Renal cortical epithelial cell (primary cell): ENCODE data around the gene SERPINA4. TPM values are rescaled to one million over a fixed set of nuclear protein-coding genes. Genes with fewer than 3 reads are reported as not detected.
A peak's percentile ranks its signal among the peaks of the same experiment; 100 is the strongest.
"Not testable (repeated sequence)": the region's sequence is repeated elsewhere in the genome, so short reads cannot be mapped to it uniquely, and the experiment has no call there.

Source experiments
- DNase-seq: peaks from one replicate; pipeline ENCODE4 v3.0.0-alpha.2; 2011; ENCODE audit warnings: low read depth
- total RNA-seq: library from RNA; depleted of rRNA; stranded (reverse); fragments of >200 nt; gene quantifications from 2 replicates; pipeline ENCODE4 v1.2.3, GENCODE V29; 2014

The SERPINA4 gene
- total RNA-seq, 1 donor from 2014 or later = 0.55 TPM

DNA sequence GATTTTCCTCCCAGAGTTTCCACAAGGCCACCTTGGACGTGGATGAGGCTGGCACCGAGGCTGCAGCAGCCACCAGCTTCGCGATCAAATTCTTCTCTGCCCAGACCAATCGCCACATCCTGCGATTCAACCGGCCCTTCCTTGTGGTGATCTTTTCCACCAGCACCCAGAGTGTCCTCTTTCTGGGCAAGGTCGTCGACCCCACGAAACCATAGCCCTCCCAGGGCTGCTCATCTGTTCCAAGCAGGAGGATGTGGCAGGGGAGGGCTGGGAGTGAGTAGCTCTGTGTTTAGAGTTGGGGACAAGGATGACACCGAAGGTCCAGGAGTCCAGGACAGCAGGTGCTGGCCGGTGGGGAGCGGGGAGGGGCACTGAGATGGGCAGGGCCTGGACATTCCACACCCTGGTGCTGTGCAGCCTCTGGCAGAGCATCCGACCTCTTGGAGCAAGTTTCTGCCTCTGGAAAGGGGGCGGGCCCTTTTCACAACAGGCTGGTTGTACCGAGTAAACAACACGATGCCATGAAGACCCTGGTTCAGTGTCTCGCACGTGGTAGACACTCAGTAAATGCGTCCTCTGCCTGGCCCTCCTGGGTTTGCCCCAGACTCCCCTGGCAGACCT is 8.2 kb downstream of the SERPINA4 start:
- no peak for DNase-seq

GRCh38 chr14:94570002-94570400 is 8.8 kb downstream of the SERPINA4 start:
- no peak for DNase-seq

DNA sequence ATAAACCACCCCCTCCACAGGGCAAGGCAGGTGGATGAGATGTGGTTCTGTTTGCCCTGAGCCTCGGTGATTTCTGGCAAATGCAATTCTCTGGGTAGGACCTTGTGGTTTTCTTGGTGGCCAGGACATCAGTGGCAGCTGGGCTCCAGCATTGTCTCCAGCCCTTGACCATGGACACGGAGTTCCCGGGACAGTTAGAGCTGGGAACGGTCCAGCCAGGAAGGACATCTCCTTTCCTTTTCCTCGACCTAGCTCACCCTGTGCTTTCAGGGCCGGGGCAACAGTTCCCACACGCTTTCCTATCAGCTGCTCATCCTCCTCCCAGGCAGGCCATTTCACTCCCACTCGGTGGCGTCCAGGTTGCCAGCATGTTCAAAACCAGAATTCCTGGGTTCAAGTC is 9.2 kb downstream of the SERPINA4 start:
- DNase-seq = no peak

DNA sequence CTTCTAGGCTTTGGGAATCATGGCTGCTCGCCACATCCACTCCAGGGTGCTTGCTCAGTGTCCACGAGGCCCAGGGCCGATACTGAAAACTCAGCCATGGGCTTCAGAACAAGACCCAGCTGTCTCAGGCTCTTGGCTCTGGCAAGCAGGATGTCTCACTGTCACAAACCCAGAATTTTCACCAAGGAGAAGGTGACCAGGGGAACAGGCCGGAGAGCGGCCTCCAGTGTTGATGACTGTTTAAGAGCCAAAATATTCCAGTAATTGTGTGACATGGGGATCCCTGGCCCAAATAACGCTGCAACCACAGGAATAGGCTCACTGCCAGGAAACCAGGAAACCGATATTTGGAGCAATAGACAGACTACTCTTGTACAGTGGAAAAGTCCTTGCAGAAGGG is 10.2 kb downstream of the SERPINA4 start:
- DNase-seq = no peak

- peak; percentile 83 for DNase-seq
Measured at GRCh38 chr14:94571950-94572349, 10.7 kb downstream of the SERPINA4 start.

GRCh38 chr14:94572637-94573303 is 11.5 kb downstream of the SERPINA4 start:
- no peak for DNase-seq

DNA sequence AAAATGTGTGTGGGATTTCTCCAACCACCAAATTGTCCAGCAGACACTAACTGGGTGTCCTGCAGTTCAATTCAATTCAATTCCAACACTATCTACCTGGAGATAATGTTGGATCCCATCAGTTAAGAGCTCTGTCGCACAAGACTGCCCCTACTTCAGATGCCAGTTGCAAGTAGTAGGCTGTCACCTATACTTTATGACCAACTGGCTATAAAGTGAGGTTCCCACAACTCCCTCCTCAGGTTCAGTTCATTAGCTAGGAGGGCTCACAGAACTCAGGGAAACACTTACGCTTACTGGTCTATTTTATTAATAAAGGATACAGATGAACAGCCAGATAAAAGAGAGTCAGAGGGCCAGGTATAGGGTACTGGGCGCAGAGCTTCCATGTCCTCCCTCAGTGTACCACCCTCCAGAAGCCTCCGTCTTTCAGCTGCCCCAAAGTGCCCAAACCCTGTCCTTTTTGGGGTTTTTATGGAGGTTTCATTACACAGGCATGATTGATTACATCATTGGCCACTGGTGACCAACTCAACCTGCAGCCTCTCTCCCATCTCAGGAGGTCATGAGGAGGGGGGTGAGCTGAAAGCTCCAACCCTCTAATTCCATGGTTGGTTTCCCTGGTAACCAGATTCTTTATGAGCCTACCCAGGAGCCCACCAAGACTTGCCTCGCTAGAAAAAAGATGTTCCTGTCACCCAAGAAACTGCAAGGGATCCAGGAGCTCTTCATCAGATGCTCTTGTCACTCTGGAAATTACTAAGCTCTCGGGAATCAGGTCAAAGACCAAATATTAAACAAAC is 12.4 kb downstream of the SERPINA4 start:
- no peak for DNase-seq

- DNase-seq = no peak
Measured at GRCh38 chr14:94574336-94574735, 13.1 kb downstream of the SERPINA4 start.

DNA sequence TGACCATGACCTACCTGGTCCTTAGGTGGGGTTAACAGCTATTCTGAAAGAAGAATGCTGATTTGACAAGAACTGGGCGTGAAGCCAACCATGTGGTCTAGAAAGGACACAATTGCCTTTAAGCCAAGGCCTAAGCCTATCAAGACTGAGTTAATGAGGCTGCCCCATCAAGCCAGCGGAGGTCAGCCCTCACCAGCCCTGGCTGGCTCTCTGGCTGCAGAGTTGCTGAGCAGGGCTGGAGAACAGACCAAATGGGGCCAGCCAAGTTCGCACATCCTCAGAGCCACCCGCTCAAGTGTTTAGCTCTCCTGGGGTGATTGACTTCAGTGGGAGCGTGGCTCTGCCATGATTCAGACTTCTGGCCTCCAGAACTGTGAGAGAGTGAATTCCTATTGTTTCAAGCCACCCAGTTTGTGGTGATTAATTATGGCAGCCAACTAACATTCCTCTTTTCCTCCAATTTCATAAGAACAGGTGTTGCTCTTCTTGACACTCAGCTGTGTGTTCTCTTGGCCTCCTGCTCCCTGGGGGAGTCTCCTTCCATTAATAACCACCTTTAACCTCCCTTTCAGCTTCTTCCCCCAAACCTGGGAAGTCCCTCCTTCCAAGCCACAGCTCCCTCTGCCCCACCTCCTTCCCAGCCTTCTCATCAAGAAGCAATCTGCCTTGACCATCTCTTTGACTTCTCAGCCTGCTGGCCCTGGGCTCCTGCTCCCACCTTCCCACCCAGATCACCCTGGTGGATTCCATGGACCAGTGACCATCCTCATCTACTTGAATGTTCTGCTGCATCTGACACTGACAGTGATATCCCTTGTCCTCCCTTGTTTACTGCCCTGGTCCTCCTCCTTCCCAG is 14.7 kb downstream of the SERPINA4 start:
- peak; percentile 97 for DNase-seq

DNA sequence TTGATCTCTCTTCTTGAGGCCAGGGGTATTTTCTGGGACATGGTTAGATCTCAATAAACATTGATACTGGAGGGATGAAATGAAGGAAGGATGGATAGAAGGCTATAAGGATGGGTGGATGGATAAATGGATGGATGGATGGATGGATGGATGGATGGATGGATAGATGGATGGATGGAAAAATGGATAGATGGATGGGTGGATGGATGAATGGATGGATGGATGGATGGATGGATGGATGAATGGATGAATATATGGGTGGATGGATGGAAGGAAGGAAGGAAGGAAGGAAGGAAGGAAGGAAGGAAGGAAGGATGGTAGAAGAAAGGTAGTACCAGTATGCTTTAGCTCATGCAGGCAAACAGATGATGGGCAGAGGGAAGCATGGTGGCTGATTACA is 16.2 kb downstream of the SERPINA4 start:
- not testable (repeated sequence) for DNase-seq

GRCh38 chr14:94578712-94579111 is 17.5 kb downstream of the SERPINA4 start:
- no peak for DNase-seq

- peak; percentile 65 for DNase-seq
Measured at GRCh38 chr14:94581127-94581999, 20.1 kb downstream of the SERPINA4 start, which contains the start of gene SERPINA5. Gene SERPINA5 (plus strand): TSS chr14:94581426. CDS start chr14:94587363, 5,937 bp downstream.

DNA sequence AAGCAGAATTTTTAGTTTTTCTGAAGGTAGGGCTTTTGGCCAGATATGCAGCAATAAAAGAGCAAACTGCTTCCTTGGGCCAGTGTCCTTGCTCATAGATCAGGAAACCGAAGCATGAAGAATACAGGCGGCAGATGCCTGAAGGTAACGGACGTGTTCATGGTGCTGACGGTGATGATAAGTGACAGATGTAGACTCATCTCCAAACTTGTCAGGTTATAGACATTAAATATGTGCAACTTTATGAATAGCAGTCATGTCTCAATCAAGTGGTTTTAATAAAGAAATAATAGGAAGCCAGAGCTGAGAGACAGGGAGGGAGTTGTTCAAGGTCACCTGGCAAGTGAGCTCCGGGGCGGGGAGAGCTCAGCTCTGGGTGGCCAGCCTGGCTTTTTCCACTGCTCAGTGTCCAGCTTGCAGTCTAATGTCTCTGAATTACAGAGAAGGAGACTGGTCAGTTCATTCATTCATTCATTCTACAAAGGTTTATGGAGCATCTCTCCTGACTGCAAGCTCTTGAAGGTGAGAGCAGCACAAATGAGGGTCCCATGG is 21.0 kb downstream of the SERPINA4 start:
- DNase-seq = no peak

DNA sequence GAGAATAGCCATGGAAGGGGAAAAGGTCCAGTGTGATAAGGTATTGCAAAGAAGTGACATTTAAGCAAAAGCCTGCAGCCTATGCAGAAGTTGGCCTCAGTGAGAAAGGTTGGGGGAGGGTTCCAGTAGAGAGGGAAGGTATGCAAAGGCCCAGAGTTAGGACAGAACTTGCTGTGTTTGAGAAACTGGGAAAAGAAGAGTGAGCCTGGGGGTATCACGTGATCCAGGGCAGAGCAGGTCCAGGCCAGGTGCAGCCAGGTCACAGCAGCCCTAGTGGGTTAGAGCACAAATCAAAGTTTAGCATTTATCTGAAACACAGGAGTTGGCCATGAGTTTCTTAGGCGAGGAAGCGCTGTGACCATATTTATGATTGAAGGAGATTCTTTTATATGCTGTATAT is 21.6 kb downstream of the SERPINA4 start:
- DNase-seq = no peak

- no peak for DNase-seq
Measured at GRCh38 chr14:94583557-94583956, 22.3 kb downstream of the SERPINA4 start.

GRCh38 chr14:94584591-94585280 is 23.5 kb downstream of the SERPINA4 start:
- no peak for DNase-seq

DNA sequence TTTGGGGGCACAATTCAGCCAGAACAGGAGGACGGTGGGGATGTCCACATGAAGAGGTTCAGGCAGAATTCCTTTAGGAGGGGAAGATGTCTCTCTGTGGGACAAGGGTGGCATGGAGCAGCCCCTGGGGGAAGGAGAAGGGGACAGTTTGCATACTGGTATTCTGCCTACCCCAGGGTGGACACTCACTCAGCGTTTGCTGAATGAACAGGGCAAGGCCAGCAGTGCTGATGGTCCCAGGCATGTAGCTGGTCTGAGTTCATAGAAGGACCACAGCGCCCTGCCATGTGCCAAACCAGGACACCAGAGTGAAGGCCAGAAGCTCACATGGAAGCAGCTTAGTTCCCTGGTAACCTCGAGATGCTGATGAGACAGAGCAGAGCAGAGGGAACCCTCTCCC is 25.4 kb downstream of the SERPINA4 start:
- DNase-seq = no peak

GRCh38 chr14:94588311-94588710 is 27.1 kb downstream of the SERPINA4 start:
- DNase-seq = no peak

DNA sequence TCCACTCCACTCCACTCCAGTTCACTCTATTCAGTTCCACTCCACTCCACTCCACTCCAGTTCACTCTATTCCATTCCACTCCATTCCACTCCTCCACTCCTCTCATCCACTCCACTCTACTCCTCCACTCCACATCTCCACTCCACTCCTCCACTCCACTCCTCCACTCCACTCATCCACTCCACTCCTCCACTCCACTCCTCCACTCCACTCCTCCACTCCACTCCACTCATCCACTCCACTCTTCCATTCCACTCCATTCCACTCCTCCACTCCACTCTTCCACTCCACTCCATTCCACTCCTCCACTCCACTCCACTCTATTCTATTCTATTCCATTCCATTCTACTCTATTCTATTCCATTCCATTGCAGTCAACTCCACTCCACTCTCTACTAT is 29.8 kb downstream of the SERPINA4 start:
- DNase-seq = no peak

- no peak for DNase-seq
Measured at GRCh38 chr14:94591871-94592270, 30.6 kb downstream of the SERPINA4 start.
